Stimulated activated naive CD8-positive, alpha-beta T cell treated with anti-CD3 and anti-CD28 coated beads, Interleukin-15, amount 100 ng/mL, for 72 hours (primary cell): ENCODE measurements around the gene POLD3.

ENCODE experiments used
- ATAC-seq: fragments of 150-1000 bp; cut with Tn5 transposase; 2 replicates; pipeline ENCODE4 v1.10.0; 2021; ENCODE audit warnings: mild to moderate bottlenecking, moderate library complexity
- DNase-seq, 2 donors: peaks; one replicate each; pipeline ENCODE4 v3.0.0; 2021 to 2022
- H3K27ac Mint-ChIP-seq, 2 donors: one replicate each; pipeline ENCODE4 v1.8.0; 2022; ENCODE audit warnings: mild to moderate bottlenecking in 2 of 2, mixed read lengths in 2 of 2, moderate library complexity in 2 of 2
- H3K27me3 Mint-ChIP-seq: one replicate; pipeline ENCODE4 v1.8.0; 2022; ENCODE audit warnings: mixed read lengths
- H3K4me1 Mint-ChIP-seq: one replicate; pipeline ENCODE4 v1.8.0; 2022; ENCODE audit warnings: mild to moderate bottlenecking, mixed read lengths
- H3K4me3 Mint-ChIP-seq, 2 donors: one replicate each; pipeline ENCODE4 v1.8.0; 2022; ENCODE audit warnings: mild to moderate bottlenecking in 2 of 2, mixed read lengths in 2 of 2, moderate library complexity in 1 of 2
- H3K9me3 Mint-ChIP-seq, 2 donors: one replicate each; pipeline ENCODE4 v1.8.0; 2022; ENCODE audit warnings: mixed read lengths in 2 of 2

POLD3 gene

DNA sequence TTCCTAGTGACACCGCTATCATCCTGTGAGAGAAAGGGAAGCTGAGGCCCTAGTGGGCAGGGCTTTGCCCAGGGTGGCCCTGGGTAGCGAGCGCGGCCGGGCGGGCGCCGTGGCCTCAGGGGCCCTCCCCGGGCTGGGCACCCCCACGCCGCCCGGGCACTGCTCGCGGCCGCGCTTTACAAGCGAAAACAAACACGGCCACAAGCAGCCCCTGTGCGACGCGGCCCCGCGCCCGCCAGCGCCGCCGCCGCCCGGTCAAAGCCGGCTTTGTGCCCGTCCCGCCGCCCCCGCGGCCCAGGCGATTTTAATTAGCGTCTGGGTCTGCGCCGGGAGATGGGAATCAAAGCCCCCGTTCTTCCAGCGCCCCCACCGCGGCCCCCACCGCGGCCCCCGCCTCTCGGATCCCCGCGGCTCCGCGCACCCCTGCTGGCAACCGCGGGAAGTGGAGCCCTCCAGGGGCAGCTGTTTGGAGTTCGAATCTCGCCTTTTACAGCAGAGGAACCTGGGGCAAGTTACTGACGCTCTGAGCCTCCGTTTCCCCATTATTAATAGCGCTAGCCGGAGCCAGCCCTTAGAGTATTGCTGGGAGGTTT, 91.0 kb downstream of the POLD3 start:
- ATAC-seq, result no peak
- DNase-seq, result peak in 1 of 2 donors; percentile 13
- H3K27me3 Mint-ChIP-seq, result peaks cover 52% of the 10 kb centered on the region
- no peaks in the 10 kb centered on the region for H3K9me3 Mint-ChIP-seq
- H3K4me1 Mint-ChIP-seq, result no peaks in the 10 kb centered on the region
- H3K27ac Mint-ChIP-seq, result no peak overlapping the region
- H3K4me3 Mint-ChIP-seq, result peak overlapping the region in 1 of 2 donors; percentile 22

DNA sequence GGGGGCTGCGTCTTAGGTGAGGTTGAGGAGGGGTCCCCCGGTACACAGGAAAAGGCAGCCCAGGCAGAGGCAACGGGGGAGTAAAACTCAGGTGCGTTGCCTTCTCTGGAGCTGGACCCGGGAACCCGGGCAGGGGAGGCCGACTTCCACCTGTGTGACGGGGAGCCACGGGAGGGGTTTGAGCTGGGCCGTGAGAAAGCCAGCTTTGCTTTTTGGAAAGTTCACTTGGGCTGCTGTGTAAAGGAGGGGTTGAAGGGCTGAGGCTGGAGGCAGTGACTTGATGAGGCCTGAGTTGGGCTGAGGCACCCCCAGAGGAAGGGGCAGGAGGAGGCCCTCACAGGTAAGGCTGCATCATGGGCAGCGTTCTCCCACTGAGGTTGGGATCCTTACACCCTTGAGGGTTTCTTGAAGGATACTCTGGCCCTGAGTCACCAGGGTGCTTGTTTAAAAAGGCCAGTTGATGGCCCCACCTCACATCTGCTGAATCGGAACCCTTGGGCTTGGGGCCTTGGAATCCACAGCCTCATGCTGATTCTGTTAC, 91.6 kb downstream of the POLD3 start:
- peak overlapping the region in 1 of 2 donors; percentile 22 for H3K4me3 Mint-ChIP-seq
- no peaks in the 10 kb centered on the region for H3K9me3 Mint-ChIP-seq
- peaks cover 52% of the 10 kb centered on the region for H3K27me3 Mint-ChIP-seq
- ATAC-seq, result no peak
- peak overlapping the region in 1 of 2 donors; percentile 27 for H3K27ac Mint-ChIP-seq
- DNase-seq, result no peak
- no peaks in the 10 kb centered on the region for H3K4me1 Mint-ChIP-seq

DNA sequence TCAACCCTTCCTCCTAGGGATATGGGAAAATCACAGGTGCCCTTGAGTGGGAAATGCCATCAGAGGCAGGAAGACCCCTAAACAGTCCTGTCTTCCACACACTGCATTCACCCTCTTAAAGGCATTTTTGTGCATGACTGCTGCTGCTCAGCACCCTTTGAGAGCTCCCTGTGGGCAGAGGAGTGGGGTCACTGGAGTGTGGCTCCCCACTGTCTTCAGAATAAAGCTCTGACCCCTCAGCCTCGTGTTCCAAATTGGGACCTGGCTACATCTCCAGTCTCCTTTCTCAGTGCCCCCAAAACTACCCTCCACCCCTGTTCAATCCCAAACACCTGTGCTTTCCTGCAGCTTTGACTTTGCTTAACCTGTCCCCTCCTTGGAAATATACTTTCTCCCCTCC, 92.3 kb downstream of the POLD3 start:
- Mint-ChIP-seq H3K9me3 (no peaks in the 10 kb centered on the region), H3K4me3 (no peak overlapping the region), H3K27ac (no peak overlapping the region), H3K4me1 (no peaks in the 10 kb centered on the region), H3K27me3 (peaks cover 52% of the 10 kb centered on the region)
- DNase-seq (no peak), ATAC-seq (no peak)

DNA sequence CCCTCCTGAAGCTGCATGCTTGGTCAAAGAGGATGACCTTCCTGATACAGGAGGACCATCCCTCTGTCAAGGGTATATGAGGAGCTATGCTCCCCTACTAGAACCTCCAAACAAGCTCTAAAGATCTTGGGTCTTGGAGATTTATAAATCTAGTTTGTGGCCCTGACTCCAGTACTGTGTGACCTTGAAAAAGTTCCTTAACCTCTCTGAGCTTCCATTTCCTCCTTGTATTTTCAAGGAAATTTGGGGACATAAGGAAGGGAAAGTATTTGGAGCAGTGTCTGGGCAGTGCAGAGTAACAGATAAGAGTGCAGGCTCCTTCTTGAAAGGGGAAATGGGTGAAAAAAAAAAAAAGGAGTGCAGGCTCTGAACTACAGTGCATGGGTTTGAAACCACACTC, 93.0 kb downstream of the POLD3 start:
- no peak for DNase-seq
- H3K27me3 Mint-ChIP-seq, result peaks cover 46% of the 10 kb centered on the region

DNA sequence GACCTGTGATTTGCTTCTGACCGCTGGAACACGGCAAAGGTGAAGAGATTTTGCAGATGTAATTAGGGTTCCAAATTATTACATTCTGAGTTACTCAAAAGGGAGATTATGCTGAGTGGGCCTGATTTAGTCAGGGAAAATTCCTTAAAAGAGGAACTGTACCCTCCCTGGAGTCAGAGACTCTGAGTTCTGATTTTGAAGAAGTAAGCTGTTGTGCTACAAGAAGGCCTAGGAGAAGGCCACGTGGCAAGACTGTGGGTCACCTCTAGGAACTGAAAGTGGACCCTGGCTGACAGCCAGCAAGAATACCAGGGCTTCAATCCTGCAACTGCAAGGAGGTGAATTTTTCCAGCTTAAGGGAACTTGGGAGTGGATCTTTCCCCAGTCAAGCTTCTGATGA, 93.5 kb downstream of the POLD3 start:
- DNase-seq (no peak), ATAC-seq (no peak)
- H3K27ac Mint-ChIP-seq, result no peak overlapping the region
- no peaks in the 10 kb centered on the region for H3K9me3 Mint-ChIP-seq
- H3K27me3 Mint-ChIP-seq, result peaks cover 44% of the 10 kb centered on the region
- H3K4me3 Mint-ChIP-seq, result no peak overlapping the region
- H3K4me1 Mint-ChIP-seq, result no peaks in the 10 kb centered on the region

More for the DNA sequence above, 93.0 kb downstream of the POLD3 start:
- no peak for ATAC-seq
- Mint-ChIP-seq H3K4me3 (no peak overlapping the region), H3K4me1 (no peaks in the 10 kb centered on the region), H3K27ac (peak overlapping the region in 1 of 2 donors; percentile 50), H3K9me3 (no peaks in the 10 kb centered on the region)

DNA sequence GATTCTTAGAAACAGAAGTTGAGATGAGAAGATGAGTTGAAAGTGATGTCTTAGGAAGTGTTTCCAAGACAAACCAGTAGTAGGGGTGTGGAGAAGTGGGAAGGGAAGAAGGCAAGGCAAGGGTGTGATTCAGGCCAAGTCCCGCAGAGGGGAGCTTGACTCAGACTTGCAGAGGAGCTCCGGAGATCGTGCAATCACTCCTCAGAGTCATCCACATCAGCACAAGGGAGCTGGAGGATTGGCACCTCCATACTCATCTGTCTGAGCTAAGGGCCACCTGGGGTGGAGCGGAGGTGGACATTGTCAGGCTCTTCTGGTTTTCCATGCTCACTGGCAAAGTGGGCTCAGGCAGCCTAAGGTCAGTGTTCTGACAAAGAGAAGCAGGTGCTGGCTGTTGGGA, 94.4 kb downstream of the POLD3 start:
- H3K27me3 Mint-ChIP-seq, result peaks cover 36% of the 10 kb centered on the region
- no peak overlapping the region for H3K4me3 Mint-ChIP-seq
- no peaks in the 10 kb centered on the region for H3K4me1 Mint-ChIP-seq
- DNase-seq (no peak), ATAC-seq (no peak)
- no peaks in the 10 kb centered on the region for H3K9me3 Mint-ChIP-seq
- no peak overlapping the region for H3K27ac Mint-ChIP-seq

DNA sequence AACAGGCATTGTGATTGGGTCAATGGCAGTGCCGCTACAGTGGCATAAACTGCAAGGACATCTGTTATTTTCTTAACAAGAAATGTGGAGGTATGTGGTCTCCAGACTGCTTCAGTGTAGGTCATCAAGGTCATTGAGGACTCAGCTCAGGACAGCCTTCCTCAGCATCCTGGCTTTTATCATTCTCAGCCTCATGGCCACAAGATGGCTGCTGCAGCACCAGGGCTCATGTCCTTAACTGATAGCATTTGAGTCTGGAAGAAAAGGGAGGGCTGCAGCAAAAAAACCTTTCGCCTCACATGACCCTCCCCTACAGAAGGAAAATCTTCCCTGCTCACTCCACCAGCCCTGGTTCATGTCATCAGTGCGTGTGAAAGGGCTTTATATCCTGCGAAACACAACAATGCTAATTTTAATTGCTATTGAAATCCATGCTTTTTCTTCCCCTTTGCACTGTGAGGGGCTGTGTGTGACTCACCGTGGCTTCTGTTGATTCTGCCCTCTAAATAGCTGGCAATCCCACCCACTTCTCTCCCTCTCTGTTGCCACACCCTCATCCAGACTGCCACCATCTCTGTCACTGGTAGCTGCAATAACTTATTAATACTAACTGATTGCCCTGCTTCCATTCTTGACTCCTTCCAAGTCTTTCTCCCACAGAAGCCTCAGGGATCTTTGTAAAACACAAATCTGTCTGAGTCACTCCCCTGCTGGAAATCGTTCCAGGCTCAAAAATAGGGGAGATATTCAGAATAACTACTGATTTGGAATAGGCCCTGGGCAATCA, 95.0 kb downstream of the POLD3 start:
- ATAC-seq, result no peak
- no peak for DNase-seq
- H3K9me3 Mint-ChIP-seq, result no peaks in the 10 kb centered on the region
- peaks cover 30% of the 10 kb centered on the region for H3K27me3 Mint-ChIP-seq
- H3K27ac Mint-ChIP-seq, result no peak overlapping the region
- H3K4me3 Mint-ChIP-seq, result no peak overlapping the region
- no peaks in the 10 kb centered on the region for H3K4me1 Mint-ChIP-seq

DNA sequence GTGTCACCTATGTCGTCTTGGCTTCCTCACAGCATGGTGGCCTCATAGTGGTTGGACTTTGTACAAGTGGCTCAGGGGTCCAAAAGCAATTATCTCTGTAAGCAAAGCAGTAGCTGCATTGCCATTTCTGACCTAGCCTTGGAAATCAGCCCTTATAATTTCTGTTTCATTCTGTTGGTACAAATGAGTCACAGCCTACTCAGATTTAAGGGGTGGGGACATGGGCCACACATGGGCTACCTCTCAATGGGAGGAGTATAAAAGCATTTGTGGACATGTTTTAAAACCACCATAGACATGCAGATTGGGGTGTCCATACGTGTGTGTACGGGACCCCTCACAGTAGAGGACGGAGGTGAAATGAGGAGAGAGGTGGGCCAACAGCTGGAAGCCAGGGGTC, 97.3 kb downstream of the POLD3 start:
- ATAC-seq, result no peak
- Mint-ChIP-seq H3K27me3 (peaks cover 19% of the 10 kb centered on the region), H3K4me3 (no peak overlapping the region)

DNA sequence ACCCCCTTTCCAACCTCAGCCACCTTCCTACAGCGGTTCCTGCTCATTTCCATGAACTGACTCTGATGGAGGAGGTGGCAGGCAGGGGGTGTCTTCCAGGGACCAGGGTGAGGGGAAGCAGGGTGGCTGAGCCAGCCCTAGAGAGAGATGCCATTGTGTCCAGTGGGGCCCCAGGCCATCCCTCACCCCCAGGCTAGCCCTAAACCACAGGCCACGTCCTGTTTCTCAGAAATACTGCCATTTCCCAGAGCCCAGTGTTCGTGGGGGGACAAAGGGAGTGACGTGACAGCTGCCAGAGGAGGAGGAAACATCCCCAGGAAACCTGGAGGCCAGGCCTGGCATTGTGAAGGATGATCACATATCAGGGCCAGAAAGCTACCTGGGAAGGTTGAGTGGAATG, 99.4 kb downstream of the POLD3 start:
- DNase-seq (peak in 1 of 2 donors; percentile 15), ATAC-seq (peak; percentile 31)
- H3K27ac Mint-ChIP-seq, result no peak overlapping the region
- no peaks in the 10 kb centered on the region for H3K4me1 Mint-ChIP-seq
- H3K4me3 Mint-ChIP-seq, result no peak overlapping the region
- peaks cover 12% of the 10 kb centered on the region for H3K27me3 Mint-ChIP-seq
- H3K9me3 Mint-ChIP-seq, result no peaks in the 10 kb centered on the region

More for the DNA sequence above, 97.3 kb downstream of the POLD3 start:
- DNase-seq, result no peak
- Mint-ChIP-seq H3K27ac (no peak overlapping the region), H3K9me3 (no peaks in the 10 kb centered on the region), H3K4me1 (no peaks in the 10 kb centered on the region)
